Measurements from ENCODE around the gene U2SURP. TPM values are rescaled to one million over a fixed set of nuclear protein-coding genes. Genes with fewer than 3 reads are reported as not detected.
"Not testable (repeated sequence)": the region's sequence is repeated elsewhere in the genome, so short reads cannot be mapped to it uniquely, and the experiment has no call there.

U2SURP gene
- total RNA-seq, 2 experiments from 2014 or later, result 173 to 180 TPM

GRCh38 chr3:142983318-142983717 lies 18.1 kb upstream of the U2SURP start:
- H3K27me3 Mint-ChIP-seq (ENCODE audit: low read depth), result no peaks in the 10 kb centered on the region
- no peak for DNase-seq
- no peak overlapping the region for H3K27ac Mint-ChIP-seq
- H3K4me1 Mint-ChIP-seq (ENCODE audit: low read depth), result no peaks in the 10 kb centered on the region
- H3K4me3 Mint-ChIP-seq, result no peak overlapping the region
- intact Hi-C loops (cut with micrococcal nuclease), result no loop called here
- CTCF ChIA-PET, result interaction anchor here (0.9 to 3.7 kb wide), 3 partner anchors 19 to 400 kb away, joined by 3 to 24 read pairs (median 3); no protein-coding TSS in a partner anchor
- no peaks in the 10 kb centered on the region for H3K9me3 Mint-ChIP-seq
- H3K36me3 Mint-ChIP-seq (ENCODE audit: low read depth), result no peaks in the 10 kb centered on the region

DNA sequence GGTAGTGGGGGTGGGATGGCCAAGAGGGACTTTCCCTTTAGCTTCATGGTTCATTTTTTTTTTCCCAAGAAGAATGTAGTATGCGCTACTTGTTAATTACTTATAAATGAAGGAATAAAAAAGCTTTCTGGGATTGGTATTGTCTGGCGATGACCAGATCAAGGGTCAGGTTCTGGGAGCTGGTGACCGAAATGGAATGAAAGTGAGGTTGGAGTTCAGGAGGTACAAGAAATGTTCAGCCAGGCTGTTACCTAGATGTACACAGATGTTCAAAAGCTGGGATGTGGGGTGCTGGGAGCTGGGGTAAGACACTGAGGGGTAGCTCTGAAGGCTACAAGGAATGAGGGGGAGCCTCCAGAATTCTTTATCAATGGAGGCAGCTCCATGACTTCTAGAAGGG lies 17.1 kb upstream of the U2SURP start:
- Mint-ChIP-seq H3K4me1 (ENCODE audit: low read depth) (no peaks in the 10 kb centered on the region), H3K36me3 (ENCODE audit: low read depth) (no peaks in the 10 kb centered on the region), H3K4me3 (no peak overlapping the region), H3K9me3 (no peaks in the 10 kb centered on the region), H3K27me3 (ENCODE audit: low read depth) (no peaks in the 10 kb centered on the region), H3K27ac (no peak overlapping the region)
- CTCF ChIA-PET, result interaction anchor here (0.6 to 3.7 kb wide), 8 partner anchors 8 to 745 kb away, joined by 3 to 24 read pairs (median 3); no protein-coding TSS in a partner anchor
- DNase-seq, result no peak
- intact Hi-C loops (cut with micrococcal nuclease), result no loop called here

GRCh38 chr3:142987080-142987700 lies 14.2 kb upstream of the U2SURP start:
- Mint-ChIP-seq H3K9me3 (no peaks in the 10 kb centered on the region), H3K27me3 (ENCODE audit: low read depth) (no peaks in the 10 kb centered on the region), H3K4me1 (ENCODE audit: low read depth) (no peaks in the 10 kb centered on the region), H3K36me3 (ENCODE audit: low read depth) (no peaks in the 10 kb centered on the region), H3K27ac (no peak overlapping the region), H3K4me3 (no peak overlapping the region)
- DNase-seq, result no peak
- CTCF ChIA-PET, result interaction anchor here (0.6 to 2.6 kb wide), 8 partner anchors 25 to 805 kb away, joined by 3 to 17 read pairs (median 4); no protein-coding TSS in a partner anchor
- intact Hi-C loops (cut with micrococcal nuclease), result loop anchor here (1.0 to 2.0 kb wide), 4 partner anchors 58 to 400 kb away; no protein-coding TSS in a partner anchor

- H3K27me3 Mint-ChIP-seq (ENCODE audit: low read depth), result peaks cover 1% of the 10 kb centered on the region
- H3K4me1 Mint-ChIP-seq (ENCODE audit: low read depth), result no peaks in the 10 kb centered on the region
- CTCF ChIA-PET, result interaction anchor here (0.6 to 2.6 kb wide), 8 partner anchors 26 to 806 kb away, joined by 3 to 17 read pairs (median 4); no protein-coding TSS in a partner anchor
- H3K9me3 Mint-ChIP-seq, result no peaks in the 10 kb centered on the region
- intact Hi-C loops (cut with micrococcal nuclease), result loop anchor here (1.0 to 2.0 kb wide), 4 partner anchors 58 to 401 kb away; no protein-coding TSS in a partner anchor
- no peak overlapping the region for H3K27ac Mint-ChIP-seq
- no peaks in the 10 kb centered on the region for H3K36me3 Mint-ChIP-seq (ENCODE audit: low read depth)
- no peak overlapping the region for H3K4me3 Mint-ChIP-seq
- DNase-seq, result no peak
These were observed 13.7 kb upstream of the U2SURP start for GRCh38 chr3:142987707-142988106.

GRCh38 chr3:142988221-142988620 lies 13.1 kb upstream of the U2SURP start:
- H3K27ac Mint-ChIP-seq; H3K27me3 Mint-ChIP-seq (ENCODE audit: low read depth); intact Hi-C loops (cut with micrococcal nuclease); DNase-seq; H3K4me1 Mint-ChIP-seq (ENCODE audit: low read depth); H3K4me3 Mint-ChIP-seq; H3K36me3 Mint-ChIP-seq (ENCODE audit: low read depth); H3K9me3 Mint-ChIP-seq: not testable (repeated sequence)
- CTCF ChIA-PET, result interaction anchor here (0.8 to 2.6 kb wide), 5 partner anchors 26 to 166 kb away, joined by 3 to 17 read pairs (median 4); no protein-coding TSS in a partner anchor

DNA sequence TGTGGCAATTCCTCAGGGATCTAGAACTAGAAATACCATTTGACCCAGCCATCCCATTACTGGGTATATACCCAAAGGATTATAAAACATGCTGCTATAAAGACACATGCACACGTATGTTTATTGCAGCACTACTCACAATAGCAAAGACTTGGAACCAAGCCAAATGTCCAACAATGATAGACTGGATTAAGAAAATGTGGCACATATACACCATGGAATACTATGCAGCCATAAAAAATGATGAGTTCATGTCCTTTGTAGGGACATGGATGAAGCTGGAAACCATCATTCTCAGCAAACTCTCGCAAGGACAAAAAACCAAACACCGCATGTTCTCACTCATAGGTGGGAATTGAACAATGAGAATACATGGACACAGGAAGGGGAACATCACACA lies 12.5 kb upstream of the U2SURP start:
- H3K36me3 Mint-ChIP-seq (ENCODE audit: low read depth); CTCF ChIA-PET; intact Hi-C loops (cut with micrococcal nuclease): not testable (repeated sequence)

GRCh38 chr3:142990721-142991120 lies 10.6 kb upstream of the U2SURP start:
- H3K27ac Mint-ChIP-seq, result no peak overlapping the region
- CTCF ChIA-PET, result interaction anchor here (1.2 to 2.6 kb wide), 3 partner anchors 9 to 403 kb away, joined by 3 to 19 read pairs (median 4); no protein-coding TSS in a partner anchor
- intact Hi-C loops (cut with micrococcal nuclease), result no loop called here

More for the DNA sequence above, 12.5 kb upstream of the U2SURP start:
- not testable (repeated sequence) for H3K4me3 Mint-ChIP-seq; H3K4me1 Mint-ChIP-seq (ENCODE audit: low read depth); H3K27me3 Mint-ChIP-seq (ENCODE audit: low read depth); DNase-seq; H3K9me3 Mint-ChIP-seq; H3K27ac Mint-ChIP-seq

DNA sequence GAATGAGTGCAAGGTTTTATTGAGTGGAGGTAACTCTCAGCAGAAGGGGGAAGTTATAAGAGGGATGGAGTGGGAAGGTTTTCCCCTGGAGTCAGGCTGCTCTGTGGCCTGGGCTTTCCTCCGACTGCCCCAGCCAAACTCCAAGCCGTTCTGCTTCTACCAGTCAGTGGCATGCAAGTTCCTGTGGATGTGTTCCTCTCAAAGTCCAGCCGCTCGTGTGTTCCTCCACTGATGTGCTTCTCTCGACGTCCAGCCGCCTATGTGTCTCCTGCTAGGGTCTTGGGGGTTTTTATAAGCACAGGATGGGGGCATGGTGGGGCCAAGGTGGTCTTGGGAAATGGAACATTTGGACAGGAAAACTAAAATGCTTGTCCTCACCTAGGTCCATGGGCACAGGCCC lies 9.0 kb upstream of the U2SURP start:
- CTCF ChIA-PET, result interaction anchor here (0.9 to 3.7 kb wide), 2 partner anchors 8 to 163 kb away, joined by 3 to 33 read pairs; no protein-coding TSS in a partner anchor
- DNase-seq, result no peak
- Mint-ChIP-seq H3K9me3 (no peaks in the 10 kb centered on the region), H3K27me3 (ENCODE audit: low read depth) (peaks cover 4% of the 10 kb centered on the region), H3K36me3 (ENCODE audit: low read depth) (no peaks in the 10 kb centered on the region), H3K4me1 (ENCODE audit: low read depth) (no peaks in the 10 kb centered on the region), H3K4me3 (no peak overlapping the region), H3K27ac (no peak overlapping the region)
- intact Hi-C loops (cut with micrococcal nuclease), result no loop called here

More at GRCh38 chr3:142990721-142991120, 10.6 kb upstream of the U2SURP start:
- no peaks in the 10 kb centered on the region for H3K4me1 Mint-ChIP-seq (ENCODE audit: low read depth)
- no peaks in the 10 kb centered on the region for H3K36me3 Mint-ChIP-seq (ENCODE audit: low read depth)
- peaks cover 4% of the 10 kb centered on the region for H3K27me3 Mint-ChIP-seq (ENCODE audit: low read depth)
- DNase-seq, result no peak
- H3K9me3 Mint-ChIP-seq, result no peaks in the 10 kb centered on the region
- no peak overlapping the region for H3K4me3 Mint-ChIP-seq

GRCh38 chr3:142993958-142994442 lies 7.4 kb upstream of the U2SURP start:
- peaks cover 4% of the 10 kb centered on the region for H3K27me3 Mint-ChIP-seq (ENCODE audit: low read depth)
- H3K36me3 Mint-ChIP-seq (ENCODE audit: low read depth), result no peaks in the 10 kb centered on the region
- H3K9me3 Mint-ChIP-seq, result no peaks in the 10 kb centered on the region
- intact Hi-C loops (cut with micrococcal nuclease), result loop anchor here (1.0 to 2.0 kb wide), 4 partner anchors 65 to 868 kb away; no protein-coding TSS in a partner anchor
- no peak overlapping the region for H3K4me3 Mint-ChIP-seq
- no peak overlapping the region for H3K27ac Mint-ChIP-seq
- CTCF ChIA-PET, result interaction anchor here (0.7 to 3.7 kb wide), 10 partner anchors 9 to 839 kb away, joined by 3 to 33 read pairs (median 3); no protein-coding TSS in a partner anchor
- DNase-seq, result peak; percentile 77
- H3K4me1 Mint-ChIP-seq (ENCODE audit: low read depth), result no peaks in the 10 kb centered on the region

GRCh38 chr3:142997330-142997729 lies 4.0 kb upstream of the U2SURP start:
- no peak overlapping the region for H3K27ac Mint-ChIP-seq
- peaks cover 10% of the 10 kb centered on the region for H3K4me1 Mint-ChIP-seq (ENCODE audit: low read depth)
- DNase-seq, result no peak
- intact Hi-C loops (cut with micrococcal nuclease), result no loop called here
- H3K27me3 Mint-ChIP-seq (ENCODE audit: low read depth), result peaks cover 4% of the 10 kb centered on the region
- no peaks in the 10 kb centered on the region for H3K9me3 Mint-ChIP-seq
- CTCF ChIA-PET, result interaction anchor here (2.0 kb wide), 1 partner anchor 169 kb away, joined by 8 read pairs; no protein-coding TSS in a partner anchor
- peaks cover 1% of the 10 kb centered on the region for H3K36me3 Mint-ChIP-seq (ENCODE audit: low read depth)
- H3K4me3 Mint-ChIP-seq, result no peak overlapping the region

- H3K27ac Mint-ChIP-seq, result no peak overlapping the region
- CTCF ChIA-PET, result interaction anchor here (2.0 kb wide), 1 partner anchor 170 kb away, joined by 8 read pairs; no protein-coding TSS in a partner anchor
- peaks cover 12% of the 10 kb centered on the region for H3K4me1 Mint-ChIP-seq (ENCODE audit: low read depth)
- H3K4me3 Mint-ChIP-seq, result no peak overlapping the region
- H3K27me3 Mint-ChIP-seq (ENCODE audit: low read depth), result no peaks in the 10 kb centered on the region
- peaks cover 5% of the 10 kb centered on the region for H3K36me3 Mint-ChIP-seq (ENCODE audit: low read depth)
- no peak for DNase-seq
- no peaks in the 10 kb centered on the region for H3K9me3 Mint-ChIP-seq
- intact Hi-C loops (cut with micrococcal nuclease), result no loop called here
These were observed 2.9 kb upstream of the U2SURP start for GRCh38 chr3:142998439-142998838.

DNA sequence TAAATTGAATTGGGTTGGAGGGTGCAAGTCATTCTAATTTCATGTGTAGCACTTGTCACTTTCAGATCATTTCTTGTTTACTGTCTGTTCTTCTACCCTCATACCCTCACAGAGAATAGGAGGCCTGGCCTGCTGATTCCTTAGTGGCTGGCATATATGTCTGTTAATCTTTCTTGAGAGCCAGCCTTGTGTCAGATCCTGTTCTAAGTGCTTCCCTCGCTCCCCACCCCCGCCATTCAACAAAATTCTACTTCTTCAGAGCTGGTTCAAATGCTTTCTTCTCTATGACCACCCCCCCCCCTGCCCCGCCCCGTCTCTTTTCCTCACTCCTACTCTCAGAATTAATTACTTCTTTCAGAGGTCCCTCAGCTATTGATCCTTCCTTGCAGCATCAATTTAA lies 1.5 kb upstream of the U2SURP start:
- Mint-ChIP-seq H3K27ac (no peak overlapping the region), H3K4me1 (ENCODE audit: low read depth) (peaks cover 17% of the 10 kb centered on the region), H3K27me3 (ENCODE audit: low read depth) (no peaks in the 10 kb centered on the region), H3K9me3 (no peaks in the 10 kb centered on the region), H3K4me3 (peak overlapping the region; percentile 96), H3K36me3 (ENCODE audit: low read depth) (peaks cover 7% of the 10 kb centered on the region)
- intact Hi-C loops (cut with micrococcal nuclease), result loop anchor here (2.0 to 10.0 kb wide), 8 partner anchors 17 to 1261 kb away; partner anchors contain the start of genes RNF7 and TFDP2
- DNase-seq, result no peak
- CTCF ChIA-PET, result no interaction called here

All from activated naive CD4-positive, alpha-beta T cell treated with anti-CD3 and anti-CD28 coated beads for 36 hours (primary cell).